Rectal smooth muscle tissue (tissue), 1 donor: ENCODE results near the gene B3GNT7.
"Not testable (repeated sequence)": the region's sequence is repeated elsewhere in the genome, so short reads cannot be mapped to it uniquely, and the experiment has no call there.

Source experiments
- H3K27ac ChIP-seq: one replicate; pipeline ENCODE4 v1.7.0; 2013; ENCODE audit warnings: low read depth, low read length, inconsistent platforms
- H3K27me3 ChIP-seq: one replicate; pipeline ENCODE4 v1.7.0; 2013; ENCODE audit warnings: low read length; ENCODE audit not compliant: control insufficient read depth, insufficient read depth
- H3K36me3 ChIP-seq: one replicate; pipeline ENCODE4 v1.7.0; 2013; ENCODE audit warnings: low read length; ENCODE audit not compliant: control insufficient read depth, insufficient read depth
- H3K4me1 ChIP-seq: one replicate; pipeline ENCODE4 v1.7.0; 2013; ENCODE audit warnings: low read length; ENCODE audit not compliant: control insufficient read depth, insufficient read depth
- H3K4me3 ChIP-seq: one replicate; pipeline ENCODE4 v1.7.0; 2013; ENCODE audit warnings: low read length
- H3K9ac ChIP-seq: one replicate; pipeline ENCODE4 v1.7.0; 2013; ENCODE audit warnings: low read length

Gene B3GNT7

DNA sequence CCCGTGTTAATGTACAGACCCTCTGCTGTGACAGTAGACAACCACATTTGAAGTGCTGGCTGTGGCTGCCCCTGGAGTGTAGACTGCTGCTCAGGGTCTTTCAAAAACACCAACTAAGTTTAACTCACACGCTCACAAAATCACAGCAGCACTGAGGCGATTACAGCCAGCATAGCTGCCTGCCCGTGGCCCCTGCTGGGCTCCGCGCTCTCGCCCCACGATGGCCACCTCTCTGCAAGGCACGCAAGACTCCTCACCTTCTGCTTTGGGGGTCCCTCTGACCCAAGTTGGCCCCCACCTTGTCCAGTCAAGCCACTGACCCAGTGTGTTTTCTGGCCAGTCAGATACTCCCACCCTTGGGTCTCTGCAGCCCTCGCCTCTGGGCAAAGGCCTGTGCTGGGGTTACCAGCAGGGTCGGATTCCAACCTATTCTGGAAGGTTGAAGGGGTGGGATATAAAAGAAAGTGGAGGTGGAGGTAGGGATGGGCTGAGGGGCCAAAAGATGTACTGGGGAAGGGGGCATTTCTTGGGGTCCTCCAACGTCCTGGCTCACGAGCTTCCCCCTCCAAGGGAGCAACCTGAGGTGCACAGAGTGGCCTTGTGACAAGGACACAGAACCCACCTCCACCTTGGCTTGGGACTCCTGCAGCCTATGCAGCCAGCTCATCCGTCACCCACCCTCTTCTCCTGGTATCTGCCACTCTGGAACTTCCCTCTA is 2.9 kb upstream of the B3GNT7 start:
- H3K27ac ChIP-seq: no peak overlapping the region
- no peaks in the 10 kb centered on the region for H3K36me3 ChIP-seq
- no peak overlapping the region for H3K9ac ChIP-seq
- no peak overlapping the region for H3K4me3 ChIP-seq
- H3K4me1 ChIP-seq: peaks cover 5% of the 10 kb centered on the region
- no peaks in the 10 kb centered on the region for H3K27me3 ChIP-seq

DNA sequence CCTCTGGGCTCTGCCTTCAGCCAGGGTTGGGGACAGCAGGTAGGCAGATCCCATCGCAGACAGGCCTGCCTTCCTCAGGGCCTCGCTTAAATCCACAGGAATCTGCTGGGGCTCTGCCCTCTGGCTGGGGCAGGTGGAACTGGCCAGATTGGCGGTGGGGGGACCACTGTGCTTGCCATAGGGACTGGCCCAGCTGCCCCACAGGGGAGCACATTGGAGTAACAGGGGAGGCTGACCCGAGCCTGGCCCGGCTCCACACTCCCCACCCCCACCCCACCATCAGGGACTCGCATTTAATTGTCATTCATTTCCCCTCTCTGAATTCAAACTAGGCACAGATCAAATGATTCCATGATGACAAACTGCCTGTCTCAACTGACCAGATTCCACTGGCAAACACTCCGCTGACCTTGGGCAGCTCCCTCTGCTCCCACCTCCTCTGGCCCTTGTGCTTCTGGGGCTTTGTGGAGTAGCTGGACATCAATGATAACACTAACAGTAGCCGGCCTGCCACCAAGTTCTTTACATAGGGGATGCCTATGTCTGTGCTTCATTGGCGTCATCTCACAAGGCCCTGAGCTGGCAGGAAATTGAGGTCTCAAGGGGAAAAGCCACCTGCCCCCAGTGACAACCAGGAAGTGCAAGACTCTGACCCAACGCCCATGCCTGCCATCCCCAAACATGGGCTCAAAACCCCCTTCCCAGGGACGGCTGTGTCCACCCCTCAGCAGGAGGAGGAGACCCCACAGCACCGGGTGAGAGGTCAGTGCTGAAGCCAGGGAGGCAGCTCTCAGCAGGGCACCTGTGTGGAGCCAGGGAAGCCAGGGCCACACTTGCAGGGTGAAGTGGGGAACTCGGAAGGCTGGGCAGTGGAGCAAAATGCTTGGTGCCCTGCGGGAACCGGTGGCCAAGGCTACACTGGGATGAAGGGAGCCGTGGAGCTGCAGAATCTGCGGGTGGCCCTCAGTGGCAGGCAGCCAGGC is 2.1 kb upstream of the B3GNT7 start:
- Histone ChIP-seq H3K27me3 (no peaks in the 10 kb centered on the region), H3K27ac (no peak overlapping the region), H3K4me3 (no peak overlapping the region), H3K9ac (no peak overlapping the region), H3K4me1 (no peaks in the 10 kb centered on the region), H3K36me3 (no peaks in the 10 kb centered on the region)

DNA sequence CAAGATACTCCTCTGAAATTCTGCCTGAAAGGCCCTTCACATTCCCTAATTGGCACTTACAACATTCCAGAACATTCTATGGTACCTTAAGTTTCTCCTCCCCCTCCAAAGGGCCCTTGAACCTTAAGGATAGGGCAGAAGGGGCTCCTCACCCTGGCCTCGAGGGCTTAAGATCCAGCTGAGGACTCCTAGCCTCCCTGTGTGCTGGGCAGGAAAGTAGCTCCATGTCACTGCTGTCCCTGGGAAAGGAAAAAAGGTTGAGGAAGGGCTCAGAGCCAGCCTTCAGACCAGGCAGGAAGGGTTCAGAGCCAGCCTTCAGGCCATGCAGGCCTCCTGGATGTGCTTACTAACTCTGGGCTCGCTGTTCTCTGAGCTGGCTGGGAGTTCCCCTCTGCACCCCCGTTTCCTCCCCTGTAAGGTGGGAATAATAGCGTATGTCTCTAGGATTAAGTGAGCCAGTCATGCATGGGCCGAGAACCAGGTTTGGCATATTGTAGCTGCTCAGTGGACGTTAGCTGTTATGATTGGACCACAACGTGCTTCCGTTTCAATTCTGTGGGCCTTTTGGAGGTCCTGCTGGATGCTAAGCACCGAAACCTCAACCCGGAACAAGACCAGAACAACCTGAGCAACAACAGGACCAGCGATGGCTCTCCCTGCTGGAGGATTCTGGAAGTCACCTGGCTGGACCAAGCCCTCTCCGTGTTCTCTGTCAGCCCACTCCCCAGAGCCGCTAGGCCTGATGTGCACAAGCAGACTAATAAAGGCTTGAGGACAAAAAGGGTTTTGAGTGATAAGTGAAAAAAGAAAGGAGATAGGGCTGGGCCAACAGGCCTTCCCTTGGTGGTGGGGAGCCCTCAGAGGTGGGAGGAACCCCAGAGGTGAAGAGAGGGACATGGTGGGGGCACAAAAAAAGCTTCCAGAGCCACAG is 1.0 kb upstream of the B3GNT7 start:
- H3K36me3 ChIP-seq: no peaks in the 10 kb centered on the region
- no peaks in the 10 kb centered on the region for H3K4me1 ChIP-seq
- peak overlapping the region; percentile 1 for H3K4me3 ChIP-seq
- no peak overlapping the region for H3K9ac ChIP-seq
- no peak overlapping the region for H3K27ac ChIP-seq
- H3K27me3 ChIP-seq: no peaks in the 10 kb centered on the region

DNA sequence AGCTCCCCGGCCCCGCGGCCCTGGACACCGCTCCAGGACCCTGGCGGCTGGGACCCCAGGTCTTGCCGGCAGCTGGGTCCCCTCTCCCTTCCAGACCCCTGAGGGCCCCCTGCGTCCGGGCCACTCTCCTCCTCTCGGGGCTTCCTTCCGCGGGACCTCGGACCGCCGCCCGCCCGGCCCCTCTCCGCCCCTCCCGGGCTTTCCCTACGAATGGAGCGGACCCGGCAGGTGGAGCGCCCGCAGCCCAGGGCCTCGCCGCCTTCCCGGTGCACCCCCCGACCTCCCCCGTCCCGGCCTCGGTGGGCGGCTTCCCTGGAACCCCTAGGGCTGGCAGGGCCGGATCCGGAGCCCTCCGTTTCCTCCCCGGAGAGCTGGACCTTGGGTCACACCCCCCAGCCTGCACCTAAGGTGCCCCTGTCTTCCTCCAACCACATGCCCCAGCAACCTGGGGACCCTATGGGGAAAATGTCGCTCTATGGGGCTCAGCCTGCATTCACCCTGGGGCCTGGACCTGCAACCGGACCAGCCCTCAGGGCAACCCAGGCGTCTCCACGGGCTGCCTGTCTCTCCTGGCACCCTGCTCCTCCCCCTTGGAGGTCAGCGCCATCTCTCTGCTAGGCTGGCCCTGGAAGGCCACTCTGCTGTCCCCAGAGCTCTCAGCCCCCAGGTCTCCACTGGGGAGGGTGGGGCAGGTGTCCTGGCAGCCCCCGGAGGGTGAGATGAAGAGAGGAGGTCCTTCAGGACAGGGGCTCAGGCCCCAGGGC is 730 bp downstream of the B3GNT7 start:
- Histone ChIP-seq H3K4me3 (peak overlapping the region; percentile 48), H3K27me3 (no peaks in the 10 kb centered on the region), H3K9ac (no peak overlapping the region), H3K27ac (no peak overlapping the region), H3K36me3 (no peaks in the 10 kb centered on the region), H3K4me1 (peaks cover 3% of the 10 kb centered on the region)

DNA sequence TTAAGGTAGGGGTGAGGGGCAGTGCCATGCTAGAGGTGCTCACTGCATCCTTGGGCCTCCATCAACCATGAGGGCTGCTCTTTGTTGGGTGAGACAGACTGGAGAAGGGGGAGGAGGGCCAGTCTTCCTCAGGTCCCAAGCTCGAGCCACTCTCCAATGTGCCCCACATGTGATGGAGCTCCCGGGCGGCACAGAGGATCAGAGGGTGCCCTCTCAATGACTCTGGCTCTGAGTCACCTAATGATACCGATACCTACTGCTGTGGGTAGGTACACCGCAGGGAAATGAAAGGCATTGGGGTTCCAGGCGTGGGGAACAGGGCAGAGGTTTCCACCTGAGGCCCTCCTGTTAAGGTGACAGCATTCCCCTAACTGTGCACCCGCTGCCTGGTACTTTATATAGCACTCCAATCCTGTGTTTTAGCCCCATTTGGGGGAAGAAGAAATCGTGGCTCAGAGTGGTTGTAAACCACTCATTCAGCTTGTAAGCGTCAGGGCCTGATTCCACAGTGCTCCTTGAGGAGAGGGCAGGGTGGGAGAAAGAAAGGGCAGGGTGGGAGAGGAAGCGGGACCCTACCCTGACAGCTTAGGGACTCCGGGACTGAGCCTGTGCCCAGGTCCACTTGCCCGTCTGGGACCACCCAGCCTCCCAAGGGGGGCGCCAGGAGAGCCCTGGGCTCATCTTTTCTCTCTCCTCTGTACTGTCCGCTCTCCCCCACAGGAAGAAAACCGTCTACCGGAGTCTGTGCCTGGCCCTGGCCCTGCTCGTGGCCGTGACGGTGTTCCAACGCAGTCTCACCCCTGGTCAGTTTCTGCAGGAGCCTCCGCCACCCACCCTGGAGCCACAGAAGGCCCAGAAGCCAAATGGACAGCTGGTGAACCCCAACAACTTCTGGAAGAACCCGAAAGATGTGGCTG is 1.8 kb downstream of the B3GNT7 start:
- Histone ChIP-seq H3K27me3 (no peaks in the 10 kb centered on the region), H3K4me1 (peaks cover 3% of the 10 kb centered on the region), H3K36me3 (no peaks in the 10 kb centered on the region), H3K4me3 (peak overlapping the region; percentile 43), H3K27ac (no peak overlapping the region), H3K9ac (no peak overlapping the region)

DNA sequence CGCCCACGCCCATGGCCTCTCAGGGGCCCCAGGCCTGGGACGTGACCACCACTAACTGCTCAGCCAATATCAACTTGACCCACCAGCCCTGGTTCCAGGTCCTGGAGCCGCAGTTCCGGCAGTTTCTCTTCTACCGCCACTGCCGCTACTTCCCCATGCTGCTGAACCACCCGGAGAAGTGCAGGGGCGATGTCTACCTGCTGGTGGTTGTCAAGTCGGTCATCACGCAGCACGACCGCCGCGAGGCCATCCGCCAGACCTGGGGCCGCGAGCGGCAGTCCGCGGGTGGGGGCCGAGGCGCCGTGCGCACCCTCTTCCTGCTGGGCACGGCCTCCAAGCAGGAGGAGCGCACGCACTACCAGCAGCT is 2.4 kb downstream of the B3GNT7 start:
- Histone ChIP-seq H3K27me3 (no peaks in the 10 kb centered on the region), H3K27ac (no peak overlapping the region), H3K36me3 (no peaks in the 10 kb centered on the region), H3K9ac (no peak overlapping the region), H3K4me1 (peaks cover 3% of the 10 kb centered on the region), H3K4me3 (peak overlapping the region; percentile 10)

DNA sequence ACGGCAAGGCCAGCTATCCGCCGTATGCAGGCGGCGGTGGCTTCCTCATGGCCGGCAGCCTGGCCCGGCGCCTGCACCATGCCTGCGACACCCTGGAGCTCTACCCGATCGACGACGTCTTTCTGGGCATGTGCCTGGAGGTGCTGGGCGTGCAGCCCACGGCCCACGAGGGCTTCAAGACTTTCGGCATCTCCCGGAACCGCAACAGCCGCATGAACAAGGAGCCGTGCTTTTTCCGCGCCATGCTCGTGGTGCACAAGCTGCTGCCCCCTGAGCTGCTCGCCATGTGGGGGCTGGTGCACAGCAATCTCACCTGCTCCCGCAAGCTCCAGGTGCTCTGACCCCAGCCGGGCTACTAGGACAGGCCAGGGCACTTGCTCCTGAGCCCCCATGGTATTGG is 3.1 kb downstream of the B3GNT7 start:
- H3K9ac ChIP-seq: no peak overlapping the region
- H3K27ac ChIP-seq: no peak overlapping the region
- no peak overlapping the region for H3K4me3 ChIP-seq
- no peaks in the 10 kb centered on the region for H3K36me3 ChIP-seq
- H3K27me3 ChIP-seq: no peaks in the 10 kb centered on the region
- peaks cover 3% of the 10 kb centered on the region for H3K4me1 ChIP-seq

DNA sequence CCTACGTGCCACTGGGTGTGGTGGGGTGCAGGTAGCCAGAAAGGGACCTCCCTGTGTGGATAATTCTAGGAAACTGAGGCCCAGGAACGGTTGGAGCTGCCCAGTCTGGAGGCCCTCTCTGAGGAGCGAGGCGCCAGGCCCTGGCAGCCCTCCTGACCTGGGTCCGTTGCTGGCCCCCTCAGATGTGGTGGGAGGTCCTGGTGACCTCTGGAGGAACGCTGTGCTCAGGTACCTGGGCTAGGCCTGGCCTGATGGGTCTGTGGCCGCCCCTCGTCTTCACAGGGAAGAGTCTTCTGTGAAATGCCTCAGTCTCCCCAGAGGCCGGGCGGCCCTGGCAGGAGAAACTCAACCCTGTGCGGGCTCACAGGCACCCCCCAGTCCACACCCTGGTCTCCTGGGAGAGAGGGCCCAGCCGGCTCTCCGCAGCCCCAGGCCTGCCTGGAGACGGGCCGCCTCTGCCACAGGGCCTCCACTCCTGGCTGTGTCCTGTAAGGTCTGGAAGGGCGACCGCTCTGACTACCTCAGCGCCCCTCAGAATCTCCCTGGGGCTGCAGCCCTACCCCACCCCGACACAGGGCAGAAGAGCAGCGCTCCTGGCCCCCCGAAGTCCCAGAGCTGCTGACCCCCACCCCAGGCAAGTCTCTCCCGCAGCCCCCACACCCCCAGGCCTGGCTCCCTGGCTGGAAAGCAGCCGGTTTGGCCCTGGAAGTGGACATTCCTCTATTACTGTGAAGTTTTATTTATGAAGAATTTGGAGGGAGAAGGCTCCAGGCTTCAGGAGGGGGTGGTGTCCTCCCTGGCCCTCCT is 3.7 kb downstream of the B3GNT7 start:
- Histone ChIP-seq H3K27ac (no peak overlapping the region), H3K9ac (no peak overlapping the region), H3K27me3 (no peaks in the 10 kb centered on the region), H3K4me3 (no peak overlapping the region), H3K4me1 (peaks cover 3% of the 10 kb centered on the region), H3K36me3 (no peaks in the 10 kb centered on the region)

DNA sequence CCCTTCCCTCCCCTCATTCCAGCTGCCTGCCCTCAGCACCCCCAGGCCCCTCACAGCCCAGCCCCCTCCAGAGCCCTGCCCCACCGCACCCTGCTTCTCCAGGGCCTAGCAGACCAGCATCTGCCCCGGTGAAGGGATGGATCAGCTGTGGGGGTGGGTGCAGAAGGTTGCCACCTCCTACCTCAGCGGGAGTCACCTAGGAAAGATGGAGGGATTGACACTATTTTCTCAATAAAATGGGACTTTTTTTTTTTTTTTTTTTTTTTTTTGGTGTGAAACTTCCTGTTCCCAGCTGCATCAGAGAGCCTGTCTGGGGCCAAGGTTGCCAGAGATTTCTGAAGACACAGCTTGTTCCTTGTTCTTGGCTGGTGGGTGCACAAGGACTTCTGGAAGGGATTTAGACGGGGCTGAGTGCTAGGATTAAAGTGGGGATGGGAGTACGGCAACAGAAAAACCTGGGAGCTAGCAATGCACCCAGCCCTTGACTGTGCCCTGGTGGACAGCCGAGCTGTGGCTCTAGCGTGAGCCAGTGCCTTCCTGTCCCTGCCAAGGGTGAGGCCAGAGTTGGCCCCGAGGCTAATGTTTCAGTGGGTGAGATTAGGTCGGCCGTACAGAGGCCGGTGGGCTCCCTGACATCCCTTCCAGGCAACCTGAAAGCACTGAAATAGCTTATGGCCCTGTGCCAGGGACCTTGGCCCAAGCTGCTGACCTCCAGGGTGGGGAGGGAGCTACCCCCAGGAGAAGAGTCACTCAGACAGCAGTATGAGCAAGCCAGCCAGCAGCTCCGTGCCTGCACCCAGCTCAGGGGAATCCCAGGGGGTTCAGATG is 4.6 kb downstream of the B3GNT7 start:
- no peak overlapping the region for H3K4me3 ChIP-seq
- no peaks in the 10 kb centered on the region for H3K27me3 ChIP-seq
- peak overlapping the region; percentile 16 for H3K27ac ChIP-seq
- H3K36me3 ChIP-seq: no peaks in the 10 kb centered on the region
- no peak overlapping the region for H3K9ac ChIP-seq
- peaks cover 3% of the 10 kb centered on the region for H3K4me1 ChIP-seq

DNA sequence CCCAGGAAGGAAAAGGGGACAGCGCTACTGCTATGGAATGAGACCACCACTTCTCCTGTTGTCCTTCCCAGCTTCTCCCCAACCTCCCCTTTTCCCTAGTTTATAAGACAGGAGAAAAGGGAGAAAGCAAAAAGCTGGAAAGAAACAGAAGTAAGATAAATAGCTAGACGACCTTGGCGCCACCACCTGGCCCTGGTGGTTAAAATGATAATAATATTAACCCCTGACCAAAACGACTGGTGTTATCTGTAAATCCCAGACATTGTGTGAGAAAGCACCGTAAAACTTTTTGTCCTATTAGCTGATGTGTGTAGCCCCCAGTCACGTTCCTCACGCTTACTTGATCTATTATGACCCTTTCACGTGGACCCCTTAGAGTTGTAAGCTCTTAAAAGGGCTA is 5.2 kb downstream of the B3GNT7 start:
- not testable (repeated sequence) for H3K27me3 ChIP-seq, H3K9ac ChIP-seq, H3K4me1 ChIP-seq, H3K36me3 ChIP-seq, H3K4me3 ChIP-seq
- peak overlapping the region; percentile 16 for H3K27ac ChIP-seq
